Measurements from ENCODE around the gene RNF223.
"Not testable (repeated sequence)": the region's sequence is repeated elsewhere in the genome, so short reads cannot be mapped to it uniquely, and the experiment has no call there.

Gene RNF223

GRCh38 chr1:1069711-1070676, 4.1 kb downstream of the RNF223 start:
- no peak for DNase-seq

DNA sequence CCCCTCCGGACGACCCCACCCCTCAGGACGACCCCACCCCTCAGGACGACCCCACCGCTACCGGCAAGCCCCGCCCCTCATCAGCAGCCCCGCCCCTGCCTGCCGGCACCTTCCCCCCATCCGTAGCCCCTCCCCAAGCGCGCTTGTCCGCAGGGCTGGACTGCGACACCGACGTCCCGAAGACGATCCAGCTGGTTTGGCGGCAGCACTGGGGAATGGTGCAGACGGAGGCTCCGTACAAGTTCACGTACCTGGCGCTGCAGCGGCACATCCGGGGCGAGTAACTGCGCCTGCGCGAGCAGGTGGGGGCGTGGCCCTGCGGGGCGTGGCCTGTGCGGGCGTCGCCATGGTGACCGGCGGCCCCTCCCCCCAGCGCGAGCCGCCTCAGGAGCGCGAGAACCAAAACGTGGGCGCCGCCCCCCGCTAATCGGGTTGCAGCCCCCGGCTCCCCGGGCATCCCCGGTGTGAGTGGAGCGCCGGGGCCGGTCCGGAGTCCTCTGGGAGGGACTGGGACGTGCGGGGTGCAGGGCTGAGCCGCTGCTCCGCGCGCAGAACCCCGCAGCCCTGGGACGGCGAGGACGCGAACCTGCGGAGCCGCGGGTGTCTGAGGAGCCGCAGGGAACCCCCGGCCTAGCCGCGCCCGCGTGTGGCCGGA, 4.9 kb downstream of the RNF223 start:
- DNase-seq, result peak; percentile 99

- DNase-seq, result no peak
Observed at GRCh38 chr1:1068517-1069055, 5.5 kb downstream of the RNF223 start.

- no peak for DNase-seq
Observed at GRCh38 chr1:1067860-1068516, 6.1 kb downstream of the RNF223 start.

DNA sequence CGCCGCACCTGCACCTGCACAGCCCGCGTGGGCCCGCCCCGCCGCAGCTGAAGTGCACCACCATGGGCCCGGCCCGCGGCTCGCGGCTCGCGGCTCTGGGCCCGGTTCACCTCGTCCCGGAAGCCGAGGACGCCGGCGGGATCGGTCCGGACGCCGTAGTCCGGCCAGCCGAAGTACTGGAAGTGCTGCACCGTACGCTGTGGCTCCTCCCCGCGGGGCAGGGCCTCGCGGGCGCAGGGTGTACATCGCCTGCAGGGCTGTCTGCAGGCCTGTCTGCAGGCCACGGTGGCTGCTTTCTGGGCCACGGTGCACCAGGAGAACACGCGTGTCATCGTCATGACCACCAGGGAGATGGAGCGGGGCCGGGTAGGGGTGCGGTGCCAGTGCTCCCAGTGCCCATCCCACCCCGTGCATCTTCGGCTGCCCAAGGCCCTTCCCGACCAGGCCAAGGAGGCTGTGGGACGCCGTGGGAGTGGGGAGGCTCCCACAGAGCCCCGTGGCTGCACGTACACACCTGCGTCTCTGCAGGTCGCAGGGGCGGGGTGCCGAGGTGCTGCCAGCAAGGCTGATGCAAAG, 6.7 kb downstream of the RNF223 start:
- no peak for DNase-seq

DNA sequence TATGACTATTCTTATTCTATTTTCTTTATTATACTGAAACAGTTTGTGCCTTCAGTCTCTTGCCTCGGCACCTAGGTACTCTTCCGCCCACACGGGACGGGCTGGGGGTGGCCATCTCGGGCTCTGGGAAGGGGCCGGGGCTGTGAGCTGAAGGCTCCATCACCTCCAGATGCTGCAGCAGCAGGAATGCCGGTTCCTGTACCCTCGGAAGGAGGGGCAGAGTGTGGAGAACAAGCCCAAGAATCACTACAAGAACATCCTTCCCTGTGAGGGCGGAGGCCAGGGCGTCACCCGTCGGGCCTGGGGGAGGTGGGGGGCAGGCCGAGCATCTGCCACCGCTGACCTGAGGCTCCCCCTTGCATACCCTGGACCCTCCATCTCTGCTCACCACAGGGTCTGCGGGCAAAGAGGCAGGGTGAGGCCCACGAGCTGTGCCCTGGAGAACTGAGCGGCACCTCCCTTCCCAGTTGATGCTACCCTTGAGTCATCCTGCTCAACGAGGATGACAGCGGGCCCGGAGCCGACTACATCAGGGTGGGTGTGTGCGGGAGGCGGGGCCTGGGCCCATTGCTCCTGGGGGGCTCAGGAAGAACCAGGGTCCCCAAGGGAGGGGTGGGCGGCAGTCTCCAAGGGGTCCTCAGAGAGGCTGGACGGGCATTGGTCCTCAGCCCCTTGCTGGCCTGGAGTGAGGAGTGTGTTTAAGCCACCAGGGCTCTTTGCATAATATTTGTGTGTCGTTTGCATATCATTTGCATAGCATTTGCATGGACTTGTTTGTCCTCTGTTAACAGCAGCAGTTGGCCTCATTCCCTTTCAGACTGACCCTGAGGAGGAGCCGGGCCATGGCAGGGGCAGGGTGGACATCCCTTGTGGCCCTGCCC, 7.5 kb downstream of the RNF223 start:
- no peak for DNase-seq

GRCh38 chr1:1065940-1066304, 8.2 kb downstream of the RNF223 start:
- not testable (repeated sequence) for DNase-seq

DNA sequence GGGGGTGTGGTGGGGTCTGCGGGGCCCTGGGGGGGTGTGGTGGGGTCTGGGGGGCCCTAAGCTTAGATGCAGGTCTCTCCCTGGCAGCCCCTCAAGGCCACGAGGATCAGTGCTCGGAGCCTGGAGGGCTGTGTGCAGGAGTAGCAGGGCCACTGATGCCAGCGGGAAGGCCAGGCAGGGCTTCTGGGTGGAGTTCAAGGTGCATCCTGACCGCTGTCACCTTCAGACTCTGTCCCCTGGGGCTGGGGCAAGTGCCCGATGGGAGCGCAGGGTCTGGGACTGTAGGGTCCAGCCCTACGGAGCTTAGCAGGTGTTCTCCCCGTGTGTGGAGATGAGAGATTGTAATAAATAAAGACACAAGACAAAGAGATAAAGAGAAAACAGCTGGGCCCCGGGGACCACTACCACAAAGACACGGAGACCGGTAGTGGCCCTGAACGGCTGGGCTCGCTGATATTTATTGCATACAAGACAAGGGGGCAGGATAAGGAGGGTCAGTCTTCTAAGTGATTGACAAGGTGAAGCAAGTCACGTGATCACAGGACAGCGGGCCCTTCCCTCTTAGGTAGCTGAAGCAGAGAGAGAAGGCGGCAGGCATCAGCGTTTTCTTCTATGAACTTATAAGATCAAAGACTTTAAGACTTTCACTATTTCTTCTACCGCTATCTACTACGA, 8.7 kb downstream of the RNF223 start:
- DNase-seq, result no peak

GRCh38 chr1:1063945-1064831, 9.9 kb downstream of the RNF223 start:
- DNase-seq, result peak; percentile 93

GRCh38 chr1:1063261-1063944, 10.7 kb downstream of the RNF223 start:
- DNase-seq, result no peak

DNA sequence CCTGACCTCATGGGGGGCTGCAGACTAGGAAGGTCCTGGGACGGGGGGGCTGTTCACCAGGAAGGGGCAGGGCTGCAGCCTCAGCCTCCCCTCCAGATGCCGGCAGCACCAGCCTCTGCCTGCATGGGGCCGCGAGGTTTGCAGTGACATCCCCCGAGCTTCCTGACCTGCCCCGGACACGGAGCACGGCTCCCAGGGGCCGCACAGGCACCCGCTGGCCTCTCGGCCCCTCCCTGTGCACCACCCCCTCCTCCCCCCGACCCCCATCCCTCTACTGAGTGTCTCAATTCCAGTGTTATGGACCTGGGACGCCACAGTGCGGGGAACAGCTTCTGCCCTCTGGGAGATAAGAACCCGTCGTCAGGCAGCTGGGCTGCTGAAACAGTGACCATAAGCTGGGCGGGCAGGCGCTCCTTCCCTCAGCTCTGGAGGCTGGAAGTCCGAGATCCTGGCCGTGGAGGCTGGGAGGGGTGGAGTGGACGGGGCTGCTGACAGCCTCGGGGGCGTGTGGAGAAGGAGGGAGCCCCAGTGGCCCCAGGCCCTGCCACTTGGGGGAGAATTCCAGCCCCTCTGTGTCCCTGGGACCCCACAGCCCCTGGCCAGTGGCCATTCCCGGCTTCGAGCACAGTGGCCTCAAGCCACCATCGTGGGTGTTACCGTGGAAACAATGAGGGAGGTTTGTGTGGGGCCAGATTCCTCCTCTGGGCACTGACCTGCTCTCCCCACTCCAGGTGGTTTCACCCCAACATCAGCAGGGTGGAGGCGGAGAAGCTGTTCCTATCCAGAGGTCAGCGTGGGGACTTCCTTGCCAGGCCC, 11.6 kb downstream of the RNF223 start:
- no peak for DNase-seq

DNA sequence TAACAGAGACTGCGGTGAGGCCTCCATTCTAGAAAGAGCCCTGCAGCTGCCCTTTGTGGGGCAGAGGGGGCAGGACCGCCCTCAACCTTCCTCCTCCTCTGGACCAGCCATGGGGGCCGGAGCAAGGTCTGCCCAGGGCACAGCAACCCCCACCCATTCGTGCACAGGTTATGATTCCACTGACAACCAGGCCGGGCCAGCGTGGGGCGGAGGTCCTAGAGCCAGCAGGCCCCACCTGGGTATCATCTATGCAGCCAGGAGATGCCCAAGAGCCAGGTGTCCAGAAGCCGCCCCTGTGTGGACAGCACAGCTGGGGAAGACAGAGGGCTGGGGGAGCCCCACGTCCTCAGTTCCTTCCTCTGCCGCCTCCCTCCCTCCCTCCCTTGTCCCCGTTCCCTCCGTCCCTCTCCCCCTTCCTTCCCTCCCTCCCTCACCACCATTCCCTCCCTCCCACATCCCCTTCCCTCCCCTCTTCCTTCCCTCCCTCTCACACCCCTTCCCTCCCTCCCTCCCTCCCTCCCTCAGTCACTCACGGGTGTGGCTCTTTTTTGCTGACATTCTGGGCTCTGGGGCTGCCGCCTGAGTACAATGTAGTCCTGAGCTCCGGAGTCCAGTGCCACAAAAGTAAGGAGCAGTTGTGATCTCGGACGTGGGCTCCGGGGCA, 12.3 kb downstream of the RNF223 start:
- no peak for DNase-seq

- DNase-seq, result no peak
Observed at GRCh38 chr1:1060281-1061000, 13.7 kb downstream of the RNF223 start.

DNA sequence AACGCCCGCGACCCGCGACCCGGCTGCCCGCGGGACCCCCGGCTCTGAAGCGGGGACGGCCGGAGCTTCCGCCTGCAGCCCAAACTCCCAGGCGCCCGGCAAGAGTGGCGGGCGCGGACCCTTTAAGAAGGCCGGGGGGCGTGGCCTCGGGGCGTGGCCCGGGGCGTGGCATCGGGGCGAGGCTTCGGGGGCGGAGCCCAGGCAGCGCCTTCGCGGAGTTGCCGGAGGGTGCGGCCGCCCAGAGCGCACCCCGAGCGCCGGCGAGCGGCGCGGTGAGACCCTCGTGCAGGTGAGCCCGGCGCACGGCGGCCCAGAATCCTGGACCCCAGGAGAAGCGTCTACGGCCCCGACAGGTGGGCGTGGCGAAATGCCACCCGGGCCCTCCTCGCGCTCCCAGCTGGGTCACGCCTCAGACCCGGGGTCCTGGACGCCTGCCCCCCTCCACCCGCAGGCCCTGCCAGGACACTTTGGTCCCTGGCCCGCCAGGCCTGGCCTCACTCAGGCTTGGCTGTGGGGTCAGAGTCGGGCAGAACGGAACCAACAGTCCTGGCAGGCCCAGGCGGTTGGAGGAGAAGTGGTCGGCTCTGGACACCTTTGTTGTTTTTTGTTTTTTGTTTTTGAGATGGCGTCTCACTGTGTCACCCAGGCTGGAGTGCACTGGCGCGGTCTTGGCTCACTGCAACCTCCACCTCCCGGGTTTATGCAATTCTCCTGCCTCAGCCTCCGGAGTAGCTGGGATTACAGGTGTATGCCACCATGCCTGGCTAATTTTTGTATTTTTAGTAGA, 14.4 kb downstream of the RNF223 start:
- peak; percentile 99 for DNase-seq

GRCh38 chr1:1058921-1059493, 15.1 kb downstream of the RNF223 start:
- DNase-seq, result peak; percentile 74

Data from activated CD8-positive, alpha-beta memory T cell treated with anti-CD3 and anti-CD28 coated beads, Interleukin-2, amount 50 U/mL, for 48 hours (primary cell).